BE2C (cell line): ENCODE data around the gene ITGAE.

Experiments
- DNase-seq: peaks from one replicate; pipeline ENCODE4 v3.0.0-alpha.2; 2020
- H3K27me3 ChIP-seq: fragments of 250-450 bp; sonication (Bioruptor Pico); 2 replicates; pipeline ENCODE4 v1.5.1; 2020; ENCODE audit warnings: mild to moderate bottlenecking
- H3K36me3 ChIP-seq: fragments of 250-450 bp; sonication (Bioruptor Pico); 2 replicates; pipeline ENCODE4 v1.5.1; 2020; ENCODE audit warnings: mild to moderate bottlenecking
- H3K4me1 ChIP-seq: fragments of 250-450 bp; sonication (Bioruptor Pico); 2 replicates; pipeline ENCODE4 v1.5.1; 2020
- H3K4me3 ChIP-seq: 2 replicates; pipeline ENCODE4 v1.5.1; 2011; ENCODE audit warnings: low read depth, low read length
- H3K9me3 ChIP-seq: fragments of 250-450 bp; sonication (Bioruptor Pico); 2 replicates; pipeline ENCODE4 v1.5.1; 2020
- CTCF ChIP-seq: IDR thresholded peaks from 2 replicates; pipeline ENCODE4 v1.5.1; 2012; ENCODE audit warnings: mild to moderate bottlenecking, low read depth, low read length

ITGAE gene

GRCh38 chr17:3812771-3813170, 11.8 kb upstream of the ITGAE start:
- no peak overlapping the region for H3K4me3 ChIP-seq
- H3K9me3 ChIP-seq = no peaks in the 10 kb centered on the region
- H3K36me3 ChIP-seq = no peaks in the 10 kb centered on the region; the same call in 1 of the 2 replicates
- no peak for TF ChIP-seq CTCF
- no peak for DNase-seq
- no peaks in the 10 kb centered on the region for H3K4me1 ChIP-seq
- H3K27me3 ChIP-seq = no peaks in the 10 kb centered on the region

- no peaks in the 10 kb centered on the region for H3K4me1 ChIP-seq
- no peaks in the 10 kb centered on the region for H3K27me3 ChIP-seq
- DNase-seq = no peak
- no peaks in the 10 kb centered on the region for H3K9me3 ChIP-seq
- no peak overlapping the region for H3K4me3 ChIP-seq
- TF ChIP-seq CTCF = no peak
- no peaks in the 10 kb centered on the region; the same call in 1 of the 2 replicates for H3K36me3 ChIP-seq
These were observed 11.3 kb upstream of the ITGAE start for GRCh38 chr17:3812284-3812683.

GRCh38 chr17:3810019-3810418, 9.0 kb upstream of the ITGAE start:
- H3K36me3 ChIP-seq = no peaks in the 10 kb centered on the region; the same call in 1 of the 2 replicates
- no peaks in the 10 kb centered on the region for H3K27me3 ChIP-seq
- no peak for TF ChIP-seq CTCF
- DNase-seq = no peak
- H3K9me3 ChIP-seq = no peaks in the 10 kb centered on the region
- H3K4me3 ChIP-seq = no peak overlapping the region
- H3K4me1 ChIP-seq = no peaks in the 10 kb centered on the region

GRCh38 chr17:3809135-3809534, 8.1 kb upstream of the ITGAE start:
- DNase-seq = no peak
- no peaks in the 10 kb centered on the region; the same call in 1 of the 2 replicates for H3K36me3 ChIP-seq
- no peaks in the 10 kb centered on the region for H3K27me3 ChIP-seq
- no peak for TF ChIP-seq CTCF
- no peak overlapping the region for H3K4me3 ChIP-seq
- H3K9me3 ChIP-seq = no peaks in the 10 kb centered on the region
- H3K4me1 ChIP-seq = no peaks in the 10 kb centered on the region

GRCh38 chr17:3808701-3809100, 7.7 kb upstream of the ITGAE start:
- Histone ChIP-seq H3K9me3 (no peaks in the 10 kb centered on the region), H3K4me1 (no peaks in the 10 kb centered on the region), H3K36me3 (no peaks in the 10 kb centered on the region; the same call in 1 of the 2 replicates), H3K27me3 (no peaks in the 10 kb centered on the region), H3K4me3 (no peak overlapping the region)
- DNase-seq = no peak
- no peak for TF ChIP-seq CTCF

- no peak for DNase-seq
- Histone ChIP-seq H3K4me3 (no peak overlapping the region), H3K27me3 (no peaks in the 10 kb centered on the region), H3K36me3 (no peaks in the 10 kb centered on the region), H3K9me3 (no peaks in the 10 kb centered on the region), H3K4me1 (no peaks in the 10 kb centered on the region)
- TF ChIP-seq CTCF = no peak
These were observed 4.6 kb upstream of the ITGAE start for GRCh38 chr17:3805581-3805980.
